Measurements from ENCODE around the gene TMEM203. TPM values are rescaled to one million over a fixed set of nuclear protein-coding genes. Genes with fewer than 3 reads are reported as not detected.

The TMEM203 gene
- total RNA-seq, 1 donor from 2014 or later, result 28.2 TPM

GRCh38 chr9:137199411-137200121 is 5.9 kb downstream of the TMEM203 start:
- intact Hi-C loops (cut with micrococcal nuclease), result loop anchor here (1.0 to 2.0 kb wide), 2 partner anchors 24 to 49 kb away; no protein-coding TSS in a partner anchor

GRCh38 chr9:137198902-137199283 is 6.6 kb downstream of the TMEM203 start:
- intact Hi-C loops (cut with micrococcal nuclease), result no loop called here

GRCh38 chr9:137198051-137198901 is 7.2 kb downstream of the TMEM203 start:
- intact Hi-C loops (cut with micrococcal nuclease), result no loop called here

GRCh38 chr9:137195525-137196220 is 9.8 kb downstream of the TMEM203 start:
- intact Hi-C loops (cut with micrococcal nuclease), result no loop called here

GRCh38 chr9:137194909-137195308 is 10.5 kb downstream of the TMEM203 start:
- intact Hi-C loops (cut with micrococcal nuclease), result no loop called here

GRCh38 chr9:137194388-137194787 is 11.1 kb downstream of the TMEM203 start:
- intact Hi-C loops (cut with micrococcal nuclease), result no loop called here

- intact Hi-C loops (cut with micrococcal nuclease), result no loop called here
These were observed 11.7 kb downstream of the TMEM203 start for GRCh38 chr9:137193771-137194170.

- intact Hi-C loops (cut with micrococcal nuclease), result no loop called here
These were observed 12.6 kb downstream of the TMEM203 start for GRCh38 chr9:137192859-137193258.

- intact Hi-C loops (cut with micrococcal nuclease), result no loop called here
These were observed 13.0 kb downstream of the TMEM203 start for GRCh38 chr9:137192448-137192780.

- intact Hi-C loops (cut with micrococcal nuclease), result no loop called here
These were observed 13.6 kb downstream of the TMEM203 start for GRCh38 chr9:137191691-137192447.

GRCh38 chr9:137191245-137191644 is 14.2 kb downstream of the TMEM203 start:
- intact Hi-C loops (cut with micrococcal nuclease), result no loop called here

- intact Hi-C loops (cut with micrococcal nuclease), result no loop called here
These were observed 15.1 kb downstream of the TMEM203 start for GRCh38 chr9:137190315-137190856.

GRCh38 chr9:137189297-137190295 is 15.9 kb downstream of the TMEM203 start:
- intact Hi-C loops (cut with micrococcal nuclease), result loop anchor here (2.0 to 5.0 kb wide), 2 partner anchors 51 to 62 kb away; partner anchors contain the start of gene TUBB4B

- intact Hi-C loops (cut with micrococcal nuclease), result loop anchor here (1.0 to 5.0 kb wide), 4 partner anchors 17 to 61 kb away; partner anchors contain the start of genes NDOR1, TMEM203 and TUBB4B
These were observed 16.8 kb downstream of the TMEM203 start, which contains the start of the genes ANAPC2 and SSNA1 for GRCh38 chr9:137188490-137189296. Gene ANAPC2 (minus strand): TSS chr9:137188560. CDS start chr9:137188532, 28 bp downstream. Gene SSNA1 (plus strand): TSS chr9:137188676. CDS start chr9:137188727, 51 bp downstream.

- intact Hi-C loops (cut with micrococcal nuclease), result loop anchor here (1.0 to 5.0 kb wide), 4 partner anchors 17 to 61 kb away; partner anchors contain the start of genes NDOR1, TMEM203 and TUBB4B
These were observed 17.4 kb downstream of the TMEM203 start for GRCh38 chr9:137188086-137188489.

- intact Hi-C loops (cut with micrococcal nuclease), result loop anchor here (5.0 kb wide), 1 partner anchor 60 kb away; no protein-coding TSS in a partner anchor
These were observed 18.1 kb downstream of the TMEM203 start for GRCh38 chr9:137187386-137187785.

- intact Hi-C loops (cut with micrococcal nuclease), result loop anchor here (5.0 kb wide), 1 partner anchor 59 kb away; no protein-coding TSS in a partner anchor
These were observed 19.1 kb downstream of the TMEM203 start for GRCh38 chr9:137186385-137186784.

GRCh38 chr9:137185921-137186320 is 19.5 kb downstream of the TMEM203 start:
- intact Hi-C loops (cut with micrococcal nuclease), result loop anchor here (5.0 kb wide), 1 partner anchor 59 kb away; no protein-coding TSS in a partner anchor

Data from T-helper 2 cell treated with Interferon-gamma antibody and Interleukin-4, amounts not matched to agents 100 ng/mL and 5 ng/mL, for 36 hours (primary cell).